WTC11 (cell line): Measurements from ENCODE around the gene CLEC16A.

Experiments used
- HMGXB4 ChIP-seq: sonication (generic); formaldehyde crosslinking; IDR thresholded peaks from 2 replicates; pipeline ENCODE4 v1.8.1; 2023; ENCODE audit warnings: mild to moderate bottlenecking, moderate library complexity, missing genetic modification reagents
- ZNF281 ChIP-seq: sonication (generic); formaldehyde crosslinking; IDR thresholded peaks from 2 replicates; pipeline ENCODE4 v1.8.0; 2023; ENCODE audit warnings: mild to moderate bottlenecking, missing genetic modification reagents

- no peak for TF ChIP-seq HMGXB4 (CRISPR knock-in tag)
- no peak for TF ChIP-seq ZNF281 (CRISPR knock-in tag)
These were observed 16.9 kb downstream of the CLEC16A start for GRCh38 chr16:10961231-10961630.
